NCI-H2107 (cell line): ENCODE measurements around the gene MAP7D2.
"Not testable (repeated sequence)": the region's sequence is repeated elsewhere in the genome, so short reads cannot be mapped to it uniquely, and the experiment has no call there.

ENCODE experiments used
- DNase-seq: peaks from one replicate; lab custom pipeline; 2025; lab: John Stamatoyannopoulos, UW

The MAP7D2 gene

DNA sequence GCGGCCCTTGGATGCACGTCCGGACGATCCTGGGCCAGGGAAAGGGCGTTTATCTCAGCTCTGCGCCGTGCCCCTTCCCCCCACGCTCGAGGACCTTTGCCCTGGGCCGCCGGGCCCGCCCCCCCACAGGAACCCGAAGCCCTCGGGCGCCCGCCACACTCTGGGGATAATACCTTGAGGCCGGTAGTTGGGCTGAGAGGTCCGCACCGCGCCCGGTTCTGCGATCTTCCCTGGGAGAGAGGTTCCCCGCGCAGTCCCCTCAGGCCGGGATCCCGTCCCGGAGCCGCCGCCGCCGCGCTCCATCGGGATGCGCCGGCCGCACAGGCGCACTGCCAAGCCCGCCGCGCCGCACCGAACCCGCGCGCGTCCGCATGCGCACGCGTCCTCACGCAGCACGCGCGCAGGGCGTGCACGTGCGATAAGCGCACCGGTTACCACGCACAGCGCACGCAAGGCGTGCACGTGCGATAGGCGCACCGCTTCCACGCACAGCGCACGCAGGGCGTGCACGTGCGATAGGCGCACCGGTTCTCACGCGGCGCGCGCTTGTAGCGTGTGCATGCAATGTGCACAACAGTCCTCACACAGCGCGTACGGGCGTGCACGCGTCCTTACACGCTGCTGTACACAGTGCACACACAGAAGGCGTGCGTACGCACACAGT is at the start of gene MAP7D2:
MAP7D2 (minus strand) TSS at position 331 of the 664 bp plus-strand sequence; CDS start at position 303, 28 bp downstream.
- no peak for DNase-seq

DNA sequence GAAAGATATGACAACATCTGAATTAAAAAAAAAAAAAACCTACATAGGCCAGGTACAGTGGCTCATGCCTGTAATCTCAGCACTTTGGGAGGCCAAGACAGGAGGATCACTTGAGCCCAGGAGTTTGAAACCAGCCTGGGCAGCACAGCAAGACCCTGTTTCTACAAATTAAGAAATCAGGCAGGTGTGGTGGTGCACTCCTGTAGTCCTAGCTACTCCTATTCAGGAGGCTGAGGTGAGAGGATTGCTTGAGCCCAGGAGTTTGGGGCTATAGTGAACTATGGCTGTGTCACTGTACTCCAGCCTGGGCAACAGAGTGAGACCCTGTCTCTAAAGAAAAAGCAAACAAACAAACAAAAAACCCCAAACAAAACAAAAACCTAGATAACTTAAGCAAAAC is 45.8 kb upstream of the MAP7D2 start:
- not testable (repeated sequence) for DNase-seq

DNA sequence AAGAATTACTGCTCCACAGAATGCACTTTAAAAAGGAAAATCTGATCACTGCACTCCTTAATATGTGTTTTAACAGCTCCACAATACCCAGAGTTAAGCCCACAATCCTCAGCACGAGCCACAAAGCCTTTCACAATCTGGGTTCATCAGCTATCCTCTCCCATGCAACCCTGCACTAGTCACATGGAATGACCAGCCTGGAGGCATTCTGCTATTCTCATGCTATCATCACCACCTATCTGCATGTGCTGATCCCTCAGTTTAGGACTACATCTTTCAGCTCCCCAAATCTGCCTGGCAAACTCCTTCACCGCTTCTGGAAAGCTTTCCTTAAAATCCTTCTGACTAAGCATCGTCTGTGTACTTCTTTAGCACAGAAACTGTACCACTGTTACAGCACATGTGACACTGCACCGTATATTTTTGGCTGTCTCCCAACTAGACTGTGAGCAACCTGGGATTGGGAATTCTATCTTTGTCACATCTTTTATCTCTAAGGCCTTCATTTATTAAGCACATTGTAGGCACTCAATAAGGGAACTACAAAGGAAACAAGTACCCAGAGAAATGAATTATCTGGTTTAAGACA is 43.2 kb upstream of the MAP7D2 start:
- DNase-seq = no peak

DNA sequence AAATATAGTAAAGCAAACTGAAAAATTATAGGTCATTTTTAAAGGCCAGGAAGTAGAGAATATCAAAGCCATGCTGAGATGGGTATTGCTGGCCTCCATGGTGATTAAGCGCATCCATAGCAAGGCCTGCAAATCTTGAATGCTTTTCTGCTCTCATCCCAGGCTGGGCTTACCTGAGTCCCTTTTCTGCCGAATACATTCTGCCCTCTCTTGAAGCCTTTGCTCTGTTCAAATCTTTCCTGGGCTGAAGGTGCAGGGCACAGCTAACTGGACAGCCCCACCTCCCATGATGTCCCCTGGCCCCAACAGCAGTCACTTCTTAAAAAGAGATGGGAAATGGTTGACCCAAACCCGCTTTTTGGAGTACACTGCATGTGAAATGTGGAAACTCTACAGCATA is 35.0 kb upstream of the MAP7D2 start:
- DNase-seq = no peak

DNA sequence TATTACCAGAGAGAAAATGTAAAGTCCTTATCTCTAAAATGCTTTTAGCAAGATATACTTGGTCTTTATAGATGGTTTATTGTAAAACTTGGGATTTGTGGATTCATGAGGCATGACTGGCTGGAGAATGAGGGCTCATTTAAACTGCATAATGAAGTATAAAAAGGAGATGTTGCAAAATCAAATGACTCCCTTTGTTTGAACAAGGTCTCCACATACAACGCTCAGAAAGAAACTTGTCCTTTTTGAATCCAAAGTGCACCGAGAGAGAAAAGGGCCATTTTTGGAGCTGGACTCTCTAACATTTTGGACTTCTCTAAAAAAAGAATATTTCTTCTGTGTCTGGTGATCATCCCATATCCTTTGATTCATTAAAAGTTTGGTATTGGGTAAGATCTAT is 32.6 kb upstream of the MAP7D2 start:
- DNase-seq = no peak

DNA sequence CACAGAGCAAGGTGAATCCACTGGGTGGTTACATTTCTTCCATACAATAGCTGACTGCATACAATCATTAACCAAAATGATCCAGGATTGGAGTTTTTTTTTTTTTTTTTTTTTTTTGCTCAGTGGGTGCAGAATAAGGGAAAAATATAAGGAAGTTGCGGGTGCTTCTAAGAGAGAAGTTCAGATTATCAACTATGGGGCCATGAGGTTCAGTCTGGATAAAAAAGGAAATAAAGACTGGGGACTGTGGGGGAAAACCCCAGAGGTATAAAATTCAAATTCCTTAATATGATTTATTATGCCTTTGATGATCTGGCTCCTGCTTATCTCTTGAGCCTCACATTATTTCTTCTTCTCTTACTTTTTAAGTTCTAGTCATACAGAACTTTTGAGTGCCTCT is 30.9 kb upstream of the MAP7D2 start:
- no peak for DNase-seq

DNA sequence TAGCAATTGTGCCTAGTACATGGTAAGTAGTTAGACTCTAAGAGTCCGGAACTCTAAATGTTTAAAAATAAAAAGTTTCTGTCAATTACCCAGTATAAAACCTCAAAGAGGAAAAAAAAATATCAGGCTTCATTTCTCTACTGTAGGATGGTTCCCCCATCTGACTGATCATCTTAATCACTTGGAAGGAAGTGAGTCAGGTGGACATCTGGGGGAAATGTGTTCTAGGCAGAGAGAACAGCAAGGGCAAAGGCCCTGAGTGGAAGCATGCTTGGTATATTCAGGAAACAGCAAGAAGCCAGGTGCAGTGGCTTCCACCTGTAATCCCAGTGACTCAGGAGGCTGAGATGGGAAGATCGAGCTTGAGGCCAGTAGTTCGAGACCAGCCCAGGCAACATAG is 27.8 kb upstream of the MAP7D2 start:
- DNase-seq = no peak

DNA sequence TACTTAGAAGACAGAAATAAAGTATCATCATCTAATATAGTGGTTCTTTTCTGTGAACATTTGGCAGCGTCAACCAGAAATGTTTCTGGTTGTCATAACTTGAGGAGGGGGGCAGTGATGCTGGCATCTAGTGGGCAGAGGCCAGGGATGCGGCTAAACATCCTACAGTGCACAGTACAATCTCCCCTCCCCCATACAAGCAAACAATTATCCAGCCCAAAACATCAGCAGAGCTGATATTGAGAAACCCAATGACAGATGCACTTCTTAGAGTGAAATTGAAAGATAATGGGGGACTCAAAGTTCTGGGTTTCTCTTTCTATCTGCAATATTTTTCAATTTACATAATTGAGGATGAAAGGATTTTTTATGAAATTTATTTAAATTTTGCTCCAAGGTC is 26.9 kb upstream of the MAP7D2 start:
- no peak for DNase-seq

DNA sequence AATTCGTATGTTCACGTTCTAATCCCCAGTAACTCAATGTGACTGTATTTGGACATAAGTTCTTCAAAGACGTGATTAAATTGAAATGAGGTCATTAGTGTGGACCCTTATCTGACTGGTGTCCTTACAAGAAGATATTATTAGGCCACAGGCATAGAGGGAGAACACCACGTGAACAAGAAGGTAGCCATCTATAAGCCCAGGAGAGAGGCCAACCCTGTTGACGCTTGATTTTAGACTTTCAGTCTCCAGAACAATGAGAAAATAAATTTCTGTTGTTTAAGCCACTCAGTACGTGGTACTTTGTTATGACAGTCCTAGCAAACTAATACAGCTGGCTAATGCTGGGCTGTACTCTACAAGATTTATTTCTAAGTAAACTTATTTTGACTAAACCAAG is 26.4 kb upstream of the MAP7D2 start:
- no peak for DNase-seq

DNA sequence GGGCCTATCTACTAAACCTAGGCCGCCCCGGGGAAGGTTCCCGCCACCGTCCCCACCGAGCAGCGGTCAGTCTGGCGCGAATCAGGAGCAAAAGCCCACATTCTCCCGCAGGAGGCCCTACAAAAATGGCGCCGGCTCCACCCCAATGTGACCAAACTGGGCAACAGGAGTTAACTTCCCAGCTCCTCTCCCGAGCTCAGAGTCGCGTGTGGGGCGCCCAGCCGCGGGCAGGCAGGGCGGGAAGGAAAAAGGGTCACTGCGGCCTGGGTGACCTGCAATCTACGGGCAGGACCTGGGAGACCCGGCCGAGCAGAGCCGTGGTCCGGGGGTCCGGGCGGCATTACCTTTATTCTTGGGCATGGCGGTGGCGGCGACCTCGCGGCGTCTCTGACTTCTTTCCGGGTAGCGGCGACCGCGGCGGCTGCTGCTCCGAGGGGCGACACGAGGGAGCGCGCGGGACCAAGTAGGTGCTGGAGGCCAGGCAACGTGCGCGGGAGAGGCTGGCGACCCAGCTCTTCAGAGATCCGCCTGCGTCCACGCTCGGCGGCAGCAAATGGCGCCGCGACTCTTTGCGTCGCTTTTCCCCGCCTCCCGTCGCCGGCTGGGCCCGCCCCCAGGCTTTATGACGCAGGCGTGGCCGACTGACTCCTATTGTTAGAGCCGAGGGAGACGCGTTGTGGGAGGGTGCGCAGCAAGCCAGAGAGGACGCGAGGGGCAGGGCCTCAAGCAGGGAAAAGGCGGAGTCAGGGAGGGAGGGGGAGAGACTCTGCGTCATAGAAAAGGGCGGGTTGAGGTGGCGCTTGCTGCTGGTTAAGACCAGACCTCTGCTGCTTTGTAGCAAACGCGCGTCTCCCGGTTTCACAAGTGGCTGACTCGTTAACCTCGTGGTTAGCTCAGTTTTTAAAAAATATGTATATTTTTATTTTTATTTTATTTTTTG is 24.8 kb upstream of the MAP7D2 start, which contains the start of gene EIF1AX:
EIF1AX (minus strand) TSS at position 558 of the 940 bp plus-strand sequence; CDS start at position 360, 198 bp downstream.
- DNase-seq = peak; percentile 96

DNA sequence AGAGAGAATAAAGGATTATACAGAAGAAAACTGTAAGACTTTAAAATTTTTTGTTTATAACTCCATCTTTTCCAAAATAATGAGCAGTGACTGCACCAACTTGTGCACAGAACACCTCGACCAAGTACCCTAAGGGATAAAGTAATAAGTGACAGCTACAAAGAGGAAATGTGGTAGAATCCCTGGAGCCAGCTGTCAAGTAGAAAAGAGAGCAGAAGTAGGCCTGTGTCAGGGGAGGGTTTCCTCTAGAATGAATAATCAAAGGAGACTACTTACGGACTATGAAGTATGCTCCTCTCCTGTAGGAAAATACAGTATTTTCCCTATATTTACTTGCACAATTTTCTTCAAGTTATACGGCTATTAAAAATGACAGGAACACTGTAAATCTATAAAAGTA is 23.7 kb upstream of the MAP7D2 start:
- no peak for DNase-seq

DNA sequence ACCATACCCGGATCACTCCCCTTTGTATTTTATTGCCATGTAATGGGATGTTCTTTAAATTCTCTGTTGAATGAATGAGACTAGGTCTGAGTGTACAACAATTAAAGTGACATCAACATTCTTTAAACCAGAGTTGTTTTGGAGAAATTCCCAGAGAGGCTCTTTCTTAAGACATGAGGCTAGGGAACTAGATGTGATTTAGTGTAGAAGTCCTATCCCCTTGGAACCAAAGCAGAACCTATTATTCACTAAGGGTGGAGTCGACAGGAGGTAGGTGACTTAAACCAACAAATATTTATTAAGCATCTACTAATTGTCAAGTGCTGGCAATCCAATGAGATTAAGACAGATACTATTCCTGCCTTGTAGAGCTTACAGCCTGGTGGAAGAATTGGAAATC is 23.3 kb upstream of the MAP7D2 start:
- no peak for DNase-seq

DNA sequence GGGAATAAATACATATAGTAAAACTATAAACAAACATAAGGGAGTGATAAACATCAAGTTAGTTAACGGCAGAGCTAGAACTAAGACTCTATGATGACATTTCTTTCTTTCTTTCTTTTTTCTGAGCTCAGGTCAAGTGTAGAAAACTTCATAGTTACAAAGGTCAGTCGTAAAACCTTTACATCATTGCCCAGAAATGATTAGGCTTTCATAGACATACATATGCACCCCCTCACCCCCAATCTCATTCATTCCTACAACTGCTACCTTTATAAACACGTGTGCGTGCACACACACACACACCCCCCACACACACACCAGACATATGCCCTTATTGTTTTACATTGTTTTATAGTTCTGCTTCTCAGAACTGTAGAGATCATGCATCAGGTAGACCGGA is 19.2 kb upstream of the MAP7D2 start:
- DNase-seq = no peak

DNA sequence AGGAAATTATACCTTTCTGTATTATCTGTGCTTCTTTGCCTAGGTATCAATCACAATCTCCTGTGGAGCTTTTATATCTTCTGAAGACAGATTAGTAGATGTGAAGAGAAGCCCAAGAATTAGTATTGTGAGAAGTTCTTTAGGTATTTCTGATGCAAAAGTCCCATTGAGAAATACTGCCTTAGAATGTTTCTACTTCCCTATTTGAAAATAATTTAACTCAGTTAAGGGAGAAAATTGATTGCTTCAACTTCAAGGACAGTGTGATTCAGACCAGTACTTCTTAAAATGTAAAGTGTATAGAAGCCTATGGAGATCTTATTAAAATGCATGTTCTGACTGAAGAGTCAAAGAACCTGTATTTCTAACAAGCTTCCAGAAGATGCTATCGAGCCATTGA is 16.0 kb upstream of the MAP7D2 start:
- DNase-seq = no peak

DNA sequence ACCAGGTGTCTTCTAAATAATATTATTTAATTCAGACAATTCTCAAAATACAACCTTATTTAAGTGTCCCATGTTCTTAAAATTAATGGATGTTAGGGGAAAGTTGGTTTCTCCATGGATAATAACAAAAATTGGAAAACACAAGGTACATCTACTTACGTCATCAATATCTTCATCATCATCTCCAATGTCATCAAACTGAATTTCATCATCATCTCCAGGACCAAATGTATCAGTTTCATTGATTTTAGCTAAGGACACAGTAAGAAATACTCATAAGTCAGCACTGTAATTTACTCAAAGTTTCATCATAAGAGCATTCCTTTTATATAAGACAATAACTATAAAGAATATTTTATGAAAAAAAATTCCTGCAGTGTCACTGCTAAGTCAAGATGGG is 13.7 kb upstream of the MAP7D2 start:
- no peak for DNase-seq

DNA sequence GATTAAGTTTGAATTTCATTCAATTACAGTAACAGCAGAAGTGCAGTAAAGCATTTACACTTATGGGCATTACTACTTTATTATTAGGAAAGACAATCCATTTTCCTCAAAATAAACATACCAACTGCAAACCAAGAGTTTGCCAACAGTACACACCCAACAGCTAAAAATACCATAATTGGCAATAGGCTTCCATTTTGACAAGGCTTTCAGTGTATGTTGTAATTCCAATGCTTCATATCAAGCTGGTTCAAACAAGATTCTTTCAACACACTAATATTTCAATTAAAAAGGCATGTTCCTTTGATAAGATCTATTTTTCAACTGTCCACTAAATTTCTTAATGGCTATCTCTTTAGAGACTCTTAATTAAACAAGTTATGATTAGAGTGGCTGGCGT is 12.8 kb upstream of the MAP7D2 start:
- no peak for DNase-seq

DNA sequence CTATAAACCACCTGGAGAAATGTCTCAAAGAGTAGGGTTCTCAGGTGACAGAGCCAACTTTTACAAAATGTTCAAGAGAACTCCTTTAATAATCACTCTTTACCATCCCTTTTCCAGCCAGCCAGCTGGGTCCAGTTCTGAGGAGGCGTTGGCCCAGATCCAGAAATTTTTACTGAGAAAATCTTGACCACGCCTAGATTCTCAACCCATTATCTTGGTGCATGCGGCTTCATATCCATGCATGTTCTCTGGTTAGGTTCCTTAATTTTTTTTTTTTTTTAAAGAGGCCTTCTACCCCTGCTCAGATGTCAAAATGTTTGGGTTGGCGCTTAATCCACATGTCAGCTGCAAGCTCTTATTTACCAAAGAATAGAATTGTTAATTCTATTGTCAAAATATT is 12.0 kb upstream of the MAP7D2 start:
- no peak for DNase-seq

DNA sequence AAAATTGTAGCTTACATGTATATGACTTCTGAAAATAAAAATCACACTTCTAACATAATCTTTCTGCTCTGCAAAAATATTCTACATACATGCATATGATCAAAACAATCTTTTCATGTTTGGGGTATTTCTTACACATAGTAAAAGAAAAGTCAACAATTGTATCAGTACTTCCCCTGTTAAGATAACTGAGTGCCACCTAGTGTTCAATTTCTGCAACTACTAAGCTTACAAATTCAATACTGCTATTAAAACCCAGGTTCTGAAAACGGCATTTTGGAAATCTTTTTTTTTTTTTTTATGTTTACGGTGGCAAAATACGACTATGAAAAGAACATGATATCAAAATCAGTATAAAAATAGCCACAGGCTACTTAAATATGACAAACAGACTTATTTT is 10.7 kb upstream of the MAP7D2 start:
- DNase-seq = not testable (repeated sequence)

DNA sequence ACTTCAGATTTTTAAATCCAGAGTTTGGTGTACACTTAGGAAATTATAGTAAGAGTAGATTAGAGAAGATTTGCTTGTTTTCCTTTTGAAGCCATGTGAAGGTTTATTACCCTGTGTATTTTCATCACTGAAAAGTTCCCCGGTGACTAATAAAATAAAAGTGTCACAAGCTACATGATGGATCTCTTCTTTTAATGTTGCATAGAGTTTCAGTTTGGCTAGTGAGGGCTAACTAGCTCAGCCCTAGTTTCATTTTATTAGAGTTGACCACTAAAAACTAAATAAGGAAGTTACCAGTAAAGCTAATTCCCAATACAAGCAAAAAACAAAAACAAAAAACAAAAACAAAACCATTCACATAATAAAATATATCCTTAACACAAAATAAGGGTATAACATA is 10.1 kb upstream of the MAP7D2 start:
- not testable (repeated sequence) for DNase-seq

DNA sequence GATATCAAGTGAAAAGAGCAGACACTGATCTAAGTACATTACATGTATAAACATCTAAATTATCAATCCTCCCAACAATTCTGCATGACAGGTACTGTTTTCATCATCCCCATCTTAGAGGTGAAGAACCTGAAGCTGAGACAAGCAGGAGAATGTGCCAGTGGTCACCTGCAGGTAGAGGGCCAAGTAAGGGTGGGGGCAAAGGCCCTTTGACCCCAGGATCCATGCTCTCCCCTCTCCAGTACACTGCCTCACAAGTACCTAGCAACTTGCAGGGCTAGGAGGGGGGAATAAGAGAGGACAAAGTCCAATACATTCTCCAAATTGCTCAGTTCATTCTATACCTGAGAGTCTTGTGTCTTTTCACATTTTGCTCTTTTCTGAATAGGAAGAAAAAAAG is 8.3 kb upstream of the MAP7D2 start:
- DNase-seq = no peak

DNA sequence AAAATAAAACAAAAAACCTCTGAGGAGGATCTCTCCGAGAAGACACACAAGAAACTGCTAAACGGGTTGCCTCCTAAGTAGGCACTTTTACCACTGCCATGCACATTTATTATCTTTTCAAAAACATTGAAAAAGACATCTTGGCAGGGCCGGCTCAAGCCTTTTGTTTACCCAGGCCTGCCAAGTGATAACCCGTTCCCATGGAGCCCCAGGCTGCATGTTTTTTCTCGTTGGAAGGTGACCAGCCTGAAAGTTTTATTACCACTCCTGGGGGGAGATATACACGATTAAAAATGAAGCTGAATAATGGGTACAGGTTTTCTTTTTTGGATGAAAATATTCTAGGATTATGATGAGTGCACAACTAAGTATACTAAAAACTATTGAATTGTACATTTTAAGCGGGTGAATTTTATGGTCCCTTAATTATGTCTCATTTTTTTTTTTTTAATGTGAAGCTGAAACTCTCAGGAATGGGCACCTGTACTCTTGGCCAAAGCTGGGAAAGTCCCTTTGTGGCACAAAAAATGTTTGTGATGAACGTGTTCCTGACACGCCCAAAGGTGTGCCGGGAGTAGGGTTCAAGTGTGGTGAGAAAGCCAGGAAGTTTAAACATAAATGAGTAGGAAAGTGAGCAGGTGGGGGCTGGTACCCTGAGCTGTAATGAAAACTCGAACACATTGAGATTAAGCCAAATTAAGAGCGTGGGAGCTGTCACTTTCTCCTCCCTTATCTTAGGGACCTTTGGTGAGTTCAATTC is 1.5 kb upstream of the MAP7D2 start:
- no peak for DNase-seq

DNA sequence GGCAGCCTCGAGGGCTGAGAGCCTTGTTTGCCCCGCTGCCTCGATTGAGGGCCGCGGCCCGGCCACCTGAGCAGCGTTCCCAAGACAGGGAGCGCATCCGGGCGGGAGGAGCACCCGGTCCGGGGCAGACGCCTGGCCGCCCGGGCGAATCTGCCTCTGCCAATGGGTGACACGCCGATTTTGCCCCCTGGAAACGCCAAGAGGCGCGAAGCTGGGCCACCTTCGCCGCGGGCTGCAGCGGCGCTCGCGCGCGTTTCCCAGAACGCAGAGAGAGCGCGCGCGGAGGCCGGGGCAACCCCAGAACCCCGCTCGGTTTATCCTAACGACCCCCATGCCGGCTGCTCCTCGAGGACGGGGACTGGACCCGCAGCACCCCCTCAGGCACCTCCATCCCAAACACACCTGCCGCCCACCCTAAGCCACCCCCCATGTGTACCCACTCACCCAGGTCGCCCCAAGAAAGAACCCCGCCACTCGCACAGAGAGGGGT is 575 bp downstream of the MAP7D2 start:
- DNase-seq = no peak
